Inflammatory macrophage (primary cell): ENCODE results near the gene MYO16.
A peak's percentile ranks its signal among the peaks of the same experiment; 100 is the strongest.

ENCODE experiments used
- DNase-seq, 2 donors: peaks; one replicate each; pipeline ENCODE4 v3.0.0-alpha.2; 2020 to 2022

The MYO16 gene

DNA sequence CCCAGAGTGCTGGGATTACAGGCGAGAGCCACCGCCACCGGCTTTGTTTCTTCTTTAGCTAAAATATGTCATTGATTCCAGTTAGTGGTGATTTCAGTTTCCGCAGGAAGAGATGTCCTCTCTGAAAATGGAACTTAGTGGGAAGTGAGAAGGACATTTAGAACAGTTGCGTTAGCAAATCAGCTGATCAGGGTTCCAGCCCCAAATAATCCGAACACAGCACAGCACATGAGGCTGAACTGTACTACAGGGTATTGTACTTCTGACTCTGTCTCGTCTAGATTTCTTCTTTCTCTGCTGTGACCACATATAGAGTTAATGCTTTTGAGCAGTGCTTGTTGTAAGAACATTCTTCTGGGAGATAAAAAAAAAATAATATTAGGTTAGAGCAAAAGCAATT, 314.4 kb downstream of the MYO16 start:
- DNase-seq = peak; percentile 24 to 32

DNA sequence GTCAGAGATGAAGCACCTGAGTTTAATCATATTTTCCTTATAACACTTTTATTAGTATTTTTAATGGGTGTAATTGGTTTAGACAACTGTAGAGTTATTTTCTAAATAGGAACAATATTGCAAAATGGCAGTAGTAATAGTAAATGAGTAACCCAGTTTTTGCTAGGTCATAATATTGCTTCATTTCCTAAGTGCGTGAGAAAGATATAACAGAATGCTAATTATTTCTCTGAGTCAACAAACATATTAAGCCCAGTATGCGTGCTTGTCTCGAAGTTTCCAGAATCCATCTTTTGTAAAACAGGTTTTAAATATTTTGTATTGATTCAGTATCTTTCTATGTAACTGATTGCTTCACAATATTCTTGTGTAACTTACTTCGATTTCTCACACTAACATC, 315.3 kb downstream of the MYO16 start:
- DNase-seq = peak; percentile 39 to 81

DNA sequence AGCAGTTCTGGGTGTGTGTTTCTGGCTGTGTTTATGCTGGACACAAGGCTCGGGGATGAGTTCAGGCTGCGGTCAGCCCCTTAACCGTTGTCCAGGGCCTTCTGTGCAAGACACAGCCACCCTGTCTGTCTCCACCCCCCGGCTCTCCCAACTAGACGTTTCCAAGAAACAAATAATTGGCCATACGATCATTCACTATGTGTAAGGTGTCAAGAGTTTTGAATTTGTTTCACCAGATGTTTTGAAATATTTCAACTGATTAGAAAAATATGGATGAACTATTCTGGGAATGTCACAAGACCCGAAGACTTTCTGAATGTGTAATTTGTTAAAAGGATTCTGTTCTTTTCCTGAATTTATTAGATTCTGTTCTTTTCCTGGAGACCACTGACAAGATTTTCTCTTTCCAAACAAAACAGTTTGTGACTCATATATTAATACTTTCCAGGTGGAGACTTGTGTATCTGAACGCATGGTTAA, 318.2 kb downstream of the MYO16 start:
- DNase-seq = no peak

DNA sequence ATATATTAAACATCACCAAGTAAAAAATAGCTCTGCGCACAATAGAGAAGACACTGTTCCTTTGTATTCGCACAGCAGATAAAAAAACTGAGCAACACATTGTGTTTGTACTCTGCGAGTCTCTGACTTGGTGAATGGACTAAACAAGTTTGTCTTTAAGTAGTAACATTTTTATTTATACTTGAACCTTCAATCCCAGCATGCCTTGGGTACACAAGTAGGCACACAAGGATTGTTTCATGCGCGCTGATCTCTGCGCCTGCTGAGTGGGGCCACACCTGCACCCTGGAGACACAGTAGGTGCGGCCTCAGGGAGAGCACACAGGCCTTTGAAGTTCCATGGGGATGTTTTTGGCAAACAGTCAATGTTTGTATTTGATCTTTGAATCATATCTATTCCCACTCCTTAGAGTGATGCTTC, 318.9 kb downstream of the MYO16 start:
- no peak for DNase-seq

DNA sequence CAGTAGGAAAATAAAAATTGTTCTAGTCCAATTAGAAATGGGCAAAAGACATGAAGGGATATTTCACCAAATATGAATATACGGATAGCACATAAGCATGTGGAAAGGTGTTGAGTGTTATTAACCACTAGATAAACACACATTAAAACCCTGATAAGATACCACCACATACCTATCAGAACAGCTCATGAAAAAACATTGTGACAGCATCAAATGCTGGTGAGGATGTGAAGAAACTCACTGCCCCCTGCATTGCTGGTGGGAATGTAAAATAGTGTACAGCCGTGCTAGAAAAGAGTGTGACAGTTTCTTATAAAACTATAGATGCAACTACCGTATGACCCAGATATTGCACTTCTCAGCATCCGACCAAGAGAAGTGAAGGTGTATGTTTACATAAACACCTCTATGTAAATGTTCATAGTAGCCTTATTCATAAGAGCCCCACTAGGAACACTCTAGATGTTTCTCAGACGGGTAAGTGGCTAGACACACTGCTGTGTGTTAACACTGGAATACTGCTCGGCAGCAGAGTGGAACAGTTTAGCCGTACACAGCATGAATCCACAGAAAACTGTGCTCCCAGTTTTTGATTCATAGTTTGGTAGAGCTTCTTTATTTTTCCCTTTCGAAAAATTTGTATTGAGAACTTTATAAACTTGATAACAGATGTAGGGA, 321.1 kb downstream of the MYO16 start:
- no peak for DNase-seq

DNA sequence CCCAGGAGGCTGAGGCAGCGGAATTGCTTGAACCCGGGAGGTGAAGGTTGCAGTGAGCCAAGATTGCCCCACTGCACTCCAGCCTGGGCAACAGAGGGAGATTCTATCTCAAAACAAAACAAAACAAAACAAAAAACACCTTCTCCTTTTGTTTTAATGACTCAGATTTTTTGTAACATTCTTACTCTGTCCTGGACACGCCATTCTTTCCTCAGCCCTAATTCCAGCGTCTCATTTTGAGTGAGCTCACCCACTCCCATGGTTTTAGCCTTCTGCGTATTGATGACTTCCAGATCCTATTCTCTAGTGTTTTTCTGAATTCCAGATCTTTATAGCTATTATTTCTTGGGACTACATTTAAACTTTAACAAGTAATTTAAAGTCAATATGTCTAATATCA, 326.3 kb downstream of the MYO16 start:
- no peak for DNase-seq

DNA sequence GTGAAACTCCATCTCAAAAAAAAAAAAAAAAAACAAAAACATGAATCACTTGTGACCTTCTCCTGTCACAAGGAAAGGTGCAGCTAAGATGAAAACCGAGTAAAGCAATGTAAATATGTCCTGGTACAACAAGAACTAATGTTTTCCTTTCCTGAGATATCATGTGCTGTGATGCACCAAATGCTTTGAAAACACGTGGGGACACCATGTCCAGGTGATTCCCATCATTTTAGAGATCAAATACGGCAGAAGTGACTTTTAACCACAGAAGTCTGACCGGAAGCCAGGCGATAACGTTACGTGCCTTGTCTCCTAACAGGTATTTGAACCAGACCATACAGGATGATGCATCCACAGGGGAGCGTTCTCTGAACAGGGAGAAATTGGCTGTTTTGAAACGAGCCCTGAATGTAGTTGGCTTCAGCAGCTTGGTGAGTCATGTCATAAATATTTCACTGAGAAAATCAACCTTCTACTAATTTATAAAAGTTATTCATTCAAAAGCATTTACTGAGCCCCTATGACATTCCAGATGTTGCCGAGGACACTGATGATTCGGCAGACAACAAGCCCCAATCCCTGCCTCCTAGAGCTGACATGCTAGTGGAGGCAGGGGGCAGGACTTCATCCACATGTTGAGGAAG, 328.1 kb downstream of the MYO16 start:
- no peak for DNase-seq

DNA sequence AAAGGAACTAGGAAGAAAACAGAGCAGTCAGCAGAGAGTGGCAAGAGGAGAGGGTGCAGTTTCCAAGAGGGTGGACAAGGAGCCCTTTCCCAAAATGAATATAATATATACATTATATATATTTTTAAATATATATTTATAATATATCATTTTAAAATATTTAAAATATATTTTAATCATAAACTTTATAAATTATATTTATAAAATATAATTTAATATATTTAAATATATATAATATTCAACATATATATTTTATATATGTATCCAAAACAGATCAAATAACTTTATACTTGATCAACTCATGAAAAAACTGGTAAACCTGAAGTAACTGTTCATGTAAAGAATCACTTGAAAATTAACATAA, 328.6 kb downstream of the MYO16 start:
- no peak for DNase-seq

DNA sequence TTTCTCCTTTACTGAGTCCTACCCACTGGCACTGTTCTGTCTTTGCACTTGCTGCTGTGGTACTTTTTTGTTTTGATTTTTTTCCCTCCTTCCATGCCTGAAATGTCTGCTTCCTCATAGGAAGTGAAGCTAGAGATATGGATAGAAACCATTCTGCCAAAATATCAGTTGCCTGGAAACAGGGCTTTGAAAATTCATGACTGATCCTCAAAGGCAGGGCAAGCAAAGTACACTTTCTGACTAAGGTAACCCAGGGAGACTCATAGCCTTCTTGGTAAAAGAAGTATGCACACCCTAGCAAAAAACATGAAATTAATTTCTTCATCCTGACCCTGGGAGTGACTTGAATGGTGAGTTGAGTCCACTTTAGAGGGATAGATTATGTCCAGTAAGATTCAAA, 329.8 kb downstream of the MYO16 start:
- no peak for DNase-seq

DNA sequence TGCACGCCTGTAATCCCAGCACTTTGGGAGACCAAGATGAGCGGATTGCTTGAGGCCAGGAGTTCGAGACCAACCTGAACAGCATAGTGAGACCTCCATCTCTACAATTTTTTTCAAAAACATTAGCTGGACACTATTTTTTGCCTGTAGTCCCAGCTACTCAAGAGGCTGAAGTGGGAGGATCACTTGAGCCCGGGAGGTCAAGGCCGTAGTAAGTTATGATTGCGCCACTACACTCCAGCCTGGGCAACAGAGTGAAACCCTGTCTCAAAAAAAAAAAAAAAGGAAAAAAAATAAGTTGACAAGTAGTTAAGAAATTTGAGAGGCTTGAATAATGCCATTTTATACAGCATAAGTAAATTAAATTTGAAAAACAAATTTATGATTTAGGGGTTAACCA, 330.6 kb downstream of the MYO16 start:
- DNase-seq = peak in 1 of 2 donors; percentile 12

DNA sequence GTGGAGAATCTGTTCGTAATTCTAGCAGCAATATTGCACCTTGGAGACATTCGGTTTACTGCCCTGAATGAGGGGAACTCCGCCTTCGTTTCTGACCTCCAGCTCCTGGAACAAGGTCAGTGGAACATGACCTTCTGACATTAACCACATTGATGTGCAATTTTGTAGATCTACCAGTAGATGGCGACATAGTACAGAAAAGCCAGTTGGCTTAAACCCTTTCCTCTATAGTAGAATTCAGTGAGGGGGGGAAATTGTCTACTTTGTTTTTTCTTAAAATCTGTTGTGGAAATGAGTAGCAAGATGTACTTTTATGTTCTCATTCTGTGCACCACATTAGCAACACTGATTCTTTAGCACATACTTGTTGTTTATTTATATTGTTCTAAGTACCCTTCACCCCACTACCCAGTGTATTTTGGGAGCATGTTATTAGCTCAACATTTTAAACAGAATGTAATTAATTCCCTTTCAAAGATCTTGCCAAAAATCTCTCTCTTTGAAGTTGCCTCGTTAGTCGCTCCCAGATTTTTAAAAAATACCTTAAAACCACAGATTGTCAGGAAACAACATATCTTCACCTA, 332.2 kb downstream of the MYO16 start:
- peak; percentile 62 to 68 for DNase-seq

DNA sequence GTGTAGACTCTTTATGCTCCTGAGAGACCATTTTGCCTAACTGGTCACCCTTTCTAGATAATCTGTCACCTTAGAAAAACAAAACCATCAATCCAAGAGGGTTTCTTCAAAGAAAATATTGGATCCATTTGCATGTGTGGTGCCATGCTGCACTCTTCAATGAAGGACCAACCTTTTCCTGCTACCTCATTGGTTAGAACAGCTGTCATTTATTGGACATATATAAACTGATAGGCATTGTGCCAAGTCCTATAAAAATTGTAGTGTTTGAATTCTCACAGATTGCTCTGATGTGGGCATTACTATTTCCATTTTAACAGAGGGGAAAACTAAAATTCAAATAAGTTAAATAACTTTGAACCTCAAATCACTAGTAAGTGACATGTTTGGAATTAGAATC, 333.2 kb downstream of the MYO16 start:
- no peak for DNase-seq

DNA sequence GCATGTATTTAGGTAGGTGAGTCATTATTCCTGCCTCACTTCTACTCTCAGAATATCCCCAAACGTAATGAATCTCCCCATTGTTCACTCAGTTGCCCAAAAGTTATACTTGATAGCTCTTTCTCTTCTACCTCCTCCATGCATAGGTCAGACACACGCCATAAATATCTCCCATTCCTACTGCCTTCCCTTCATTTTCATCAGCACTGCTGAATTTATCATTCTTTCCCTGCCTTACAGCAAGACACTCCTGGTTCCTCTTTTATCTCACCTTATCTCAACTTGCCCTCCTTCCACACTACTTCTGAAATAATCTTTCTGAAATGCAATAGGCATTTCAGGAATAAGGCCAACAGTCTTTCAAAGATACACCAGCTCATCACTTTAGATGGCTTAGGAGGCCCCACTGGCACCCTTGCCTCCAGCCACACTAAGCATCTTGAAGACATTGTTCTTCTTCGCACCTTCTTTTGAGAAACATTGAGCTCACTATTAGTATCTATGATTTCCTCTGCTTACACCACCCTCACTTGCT, 333.9 kb downstream of the MYO16 start:
- no peak for DNase-seq

DNA sequence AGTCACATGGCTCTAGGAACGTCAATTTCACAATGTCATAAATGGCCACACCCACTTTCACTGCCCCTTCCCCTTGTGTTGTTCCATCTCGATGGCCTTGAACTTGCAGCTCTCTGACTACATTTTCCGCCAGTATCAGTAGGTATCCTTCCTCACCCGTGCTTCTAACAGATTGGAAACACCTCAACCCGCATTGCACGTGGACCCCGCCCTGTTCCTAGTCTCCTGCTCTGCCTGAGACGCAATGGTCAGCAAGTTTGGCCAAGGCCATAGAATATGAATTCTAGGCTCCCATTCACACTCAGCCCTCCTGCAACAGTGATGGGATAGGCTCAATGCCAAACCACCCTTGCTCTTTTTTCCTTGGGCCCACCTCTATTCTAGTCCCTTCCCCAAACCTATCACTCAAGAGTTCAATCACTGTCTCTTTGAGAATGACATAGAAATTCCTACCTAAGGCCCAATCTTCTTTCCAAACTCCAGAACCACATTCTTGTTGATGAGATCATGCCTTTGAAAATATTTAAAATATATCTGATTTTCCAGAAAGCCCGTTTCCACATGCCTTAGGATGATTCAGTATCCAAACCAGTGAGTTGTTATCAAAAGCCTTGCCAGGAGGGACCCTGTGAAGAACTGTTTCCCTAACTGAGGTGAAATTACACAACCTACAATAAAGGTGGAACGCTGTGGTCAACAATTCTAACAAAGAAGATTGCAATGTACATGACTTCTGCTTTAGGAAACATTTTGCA, 334.6 kb downstream of the MYO16 start:
- DNase-seq = no peak

DNA sequence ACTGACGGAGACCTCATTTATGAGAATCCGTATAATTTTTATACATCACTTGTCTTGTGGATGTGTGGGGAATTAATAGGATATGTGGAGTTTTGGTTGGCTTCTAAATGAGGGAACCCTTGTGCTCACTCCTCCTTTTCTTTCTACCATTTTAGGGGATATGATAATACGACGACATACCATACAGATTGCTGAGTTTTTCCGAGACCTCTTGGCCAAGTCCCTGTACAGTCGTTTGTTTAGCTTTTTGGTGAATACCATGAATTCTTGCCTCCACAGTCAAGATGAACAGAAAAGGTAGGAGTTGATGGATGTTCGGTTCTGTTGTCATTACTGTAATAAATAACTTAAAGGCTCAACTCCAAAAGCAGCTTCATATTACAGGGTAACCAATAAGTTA, 335.2 kb downstream of the MYO16 start:
- no peak for DNase-seq

DNA sequence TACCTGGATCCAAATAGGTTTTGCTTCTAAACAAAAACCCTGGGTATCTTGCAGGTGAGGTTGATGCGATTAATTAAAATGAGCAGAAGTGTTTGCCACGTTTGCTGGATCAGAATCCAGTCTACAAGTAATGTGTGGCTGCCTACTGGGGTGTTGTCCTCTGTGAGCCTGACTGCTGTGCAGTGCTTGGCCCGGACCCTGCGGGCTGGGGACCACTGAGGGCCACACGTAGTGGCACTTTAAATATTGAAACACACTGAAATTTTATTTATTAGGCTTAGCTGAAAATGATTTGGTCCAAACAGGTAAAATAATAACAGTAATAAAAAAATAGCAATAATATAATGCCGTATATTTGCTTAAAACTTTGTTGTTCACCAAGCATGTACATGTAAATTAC, 338.0 kb downstream of the MYO16 start:
- DNase-seq = no peak

DNA sequence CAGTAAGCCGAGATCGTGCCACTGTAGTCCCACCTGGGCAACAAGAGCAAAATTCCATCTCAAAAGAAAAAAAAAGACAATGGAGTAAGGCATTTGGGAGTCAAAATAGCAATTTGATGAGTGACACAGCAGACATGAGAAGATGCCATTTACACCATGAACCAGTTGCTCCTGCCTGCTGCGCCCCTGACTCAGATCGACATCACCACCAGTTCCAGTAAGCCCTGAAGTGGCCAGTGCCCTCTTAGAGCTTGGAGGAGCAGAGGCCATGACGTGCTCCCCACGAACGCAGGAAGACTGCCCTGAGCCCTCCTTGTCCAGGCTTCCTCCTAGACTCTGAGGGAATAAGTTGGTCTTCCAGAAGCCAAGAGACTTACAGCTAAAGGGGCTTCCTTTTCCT, 339.2 kb downstream of the MYO16 start:
- no peak for DNase-seq

DNA sequence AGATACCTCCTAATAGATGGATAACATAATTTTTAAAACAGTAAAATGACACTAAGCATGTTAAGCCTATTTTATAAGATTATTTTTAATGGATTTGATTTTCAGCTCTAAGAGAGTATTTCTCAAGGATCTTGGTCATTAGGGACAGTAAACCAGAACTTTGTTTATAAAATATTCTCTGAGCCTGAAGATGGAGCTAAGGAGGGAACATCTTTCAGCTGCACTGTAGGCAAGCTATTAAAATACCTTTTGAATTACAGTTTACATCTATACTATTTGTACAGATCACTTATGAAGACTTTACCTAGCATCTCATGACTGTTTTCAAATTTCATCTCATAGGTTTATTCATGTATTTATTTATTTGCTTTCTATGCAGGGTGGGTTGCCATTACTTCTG, 345.3 kb downstream of the MYO16 start:
- no peak for DNase-seq

DNA sequence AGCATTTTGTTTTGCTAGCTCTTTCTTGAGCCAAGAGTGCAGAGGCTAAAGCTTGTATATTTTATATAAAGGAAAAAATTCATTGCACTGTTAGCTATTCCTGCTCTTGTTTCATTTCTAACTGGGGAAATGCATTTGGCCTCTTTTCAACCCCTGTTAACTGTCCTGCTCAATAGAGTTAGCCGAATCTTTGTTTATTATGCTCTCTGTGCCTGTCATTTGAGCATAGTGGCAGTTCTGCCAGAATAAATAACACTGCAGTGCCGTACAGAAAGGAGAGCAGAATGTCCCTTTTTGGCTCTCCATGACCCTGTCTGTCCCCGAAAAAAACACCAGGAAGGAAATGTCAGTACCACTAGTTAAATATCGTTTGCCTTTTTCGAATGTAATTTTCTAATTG, 350.8 kb downstream of the MYO16 start:
- no peak for DNase-seq

DNA sequence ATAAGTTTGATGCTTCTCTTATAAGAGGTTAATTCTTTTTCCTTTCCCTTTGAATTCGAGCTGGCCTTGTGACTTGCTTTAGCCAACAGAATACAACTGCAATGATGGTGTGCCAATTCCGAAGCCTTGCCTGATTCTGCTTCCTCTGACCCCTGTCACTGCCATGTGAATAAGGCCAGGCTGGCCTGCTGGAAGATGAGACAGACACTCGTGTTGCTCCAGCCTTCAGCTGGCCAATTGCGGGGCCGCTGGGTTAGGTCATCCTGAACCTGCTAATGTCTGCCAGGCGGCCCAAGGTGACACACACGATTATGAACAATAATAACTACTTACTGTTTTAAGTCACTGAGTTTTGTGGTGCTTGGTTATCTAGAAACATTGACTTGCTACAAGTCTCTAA, 352.0 kb downstream of the MYO16 start:
- DNase-seq = no peak

DNA sequence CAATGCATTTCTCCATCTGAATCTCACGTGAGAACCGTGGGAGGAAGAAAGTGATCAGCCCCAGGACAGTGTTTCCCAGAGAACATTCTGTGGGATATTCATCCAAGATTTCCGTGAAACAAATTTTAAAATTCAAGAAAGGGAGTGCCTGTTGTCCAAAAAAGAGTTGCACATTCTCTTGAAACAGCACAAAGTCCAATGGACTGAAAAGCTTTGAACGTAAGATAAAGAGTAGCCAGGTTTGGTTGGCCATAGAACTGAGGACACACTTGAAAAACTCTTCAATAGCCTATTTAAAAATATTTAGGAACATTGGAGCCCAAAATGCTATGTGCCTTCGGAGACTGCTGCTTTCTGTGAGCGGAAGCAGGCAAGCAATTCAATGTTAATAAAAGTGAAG, 353.9 kb downstream of the MYO16 start:
- no peak for DNase-seq

DNA sequence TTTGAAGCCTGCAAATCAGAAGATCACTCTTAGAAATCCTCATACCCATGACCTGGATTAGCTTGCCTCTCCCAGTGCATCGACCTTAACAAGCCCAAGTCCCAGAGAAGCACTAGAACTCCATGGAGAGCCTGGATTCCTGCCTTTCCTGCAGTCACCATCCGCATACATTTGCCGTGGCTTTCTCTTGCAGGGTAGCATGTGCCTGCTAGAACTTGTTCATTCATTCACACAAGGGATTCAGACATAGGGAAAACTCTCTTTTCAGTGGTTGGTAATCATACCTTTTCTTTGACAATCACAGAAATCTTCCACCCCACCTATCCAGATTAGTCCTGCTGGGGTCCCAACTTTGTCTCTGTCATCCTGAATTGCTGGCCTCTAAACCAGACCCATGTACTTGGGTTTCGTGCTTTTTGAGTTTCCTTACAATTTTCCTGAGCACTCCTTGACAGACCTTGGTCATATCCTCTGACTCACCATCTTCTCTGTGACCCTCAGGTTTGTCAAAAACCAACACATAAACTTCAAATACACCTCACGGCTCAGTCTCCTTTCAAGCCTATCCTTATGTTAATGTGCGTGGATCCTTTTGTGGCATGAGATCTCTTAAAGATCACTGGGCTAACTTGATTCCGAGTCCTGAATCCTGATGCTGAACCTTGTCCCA, 355.0 kb downstream of the MYO16 start:
- no peak for DNase-seq

DNA sequence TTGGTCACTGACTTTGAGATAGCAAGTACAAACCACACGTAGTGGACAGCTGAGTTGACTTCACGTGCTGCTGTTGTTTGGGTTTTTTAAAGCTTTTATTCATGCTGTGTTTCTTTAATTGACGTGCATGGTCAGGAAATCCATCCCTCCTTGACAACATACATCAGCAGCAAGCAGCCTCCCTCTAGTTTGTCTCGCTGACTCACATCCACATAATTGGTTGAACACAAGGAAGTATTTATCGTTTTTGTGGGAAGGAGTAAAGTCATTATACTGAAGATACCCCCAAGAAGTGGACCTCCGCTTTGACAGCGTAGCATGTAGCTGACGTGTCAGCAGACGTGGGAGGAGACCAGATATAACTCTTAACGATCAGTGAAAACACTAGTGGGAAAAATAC, 355.8 kb downstream of the MYO16 start:
- DNase-seq = no peak
